Suppressor macrophage treated with lipopolysaccharide for 1 hour (primary cell): ENCODE results near the gene CENPW.

Source experiments
- DNase-seq, 3 donors: peaks; one replicate each; pipeline ENCODE4 v3.0.0-alpha.2; 2020 to 2022

The CENPW gene

DNA sequence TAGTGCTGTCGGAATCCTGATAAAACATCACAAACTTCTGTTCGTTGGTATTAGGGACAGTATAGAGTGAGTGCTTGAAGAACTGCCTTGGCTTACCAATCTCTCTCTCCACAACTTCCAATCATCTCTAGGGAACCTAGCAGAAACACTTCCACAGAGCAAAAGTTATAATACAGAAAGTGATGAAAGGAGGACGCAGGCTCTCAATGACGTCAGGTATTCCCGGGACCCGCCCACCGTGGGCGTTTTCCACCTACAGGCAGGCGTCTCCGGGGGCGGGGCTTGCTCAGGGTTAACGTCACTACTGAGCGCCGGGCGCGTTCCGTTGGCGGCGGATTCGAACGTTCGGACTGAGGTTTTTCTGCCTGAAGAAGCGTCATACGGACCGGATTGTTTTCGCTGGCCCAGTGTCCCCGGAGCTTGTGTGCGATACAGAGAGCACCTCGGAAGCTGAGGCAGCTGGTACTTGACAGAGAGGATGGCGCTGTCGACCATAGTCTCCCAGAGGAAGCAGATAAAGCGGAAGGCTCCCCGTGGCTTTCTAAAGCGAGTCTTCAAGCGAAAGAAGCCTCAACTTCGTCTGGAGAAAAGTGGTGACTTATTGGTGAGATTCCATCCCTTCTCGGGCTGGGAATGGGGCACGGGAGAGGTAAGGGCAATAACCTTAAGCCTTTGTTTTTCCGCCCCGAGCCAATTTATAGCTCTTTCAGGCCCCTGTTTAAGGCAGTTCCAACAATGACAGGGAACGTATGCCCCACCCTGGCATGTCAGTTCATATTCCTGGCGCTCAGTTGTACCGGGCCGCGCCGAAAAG lies at the start of gene CENPW:
Gene CENPW, plus strand, starts transcription at position 320 of the 814 bp plus-strand sequence. Its CDS starts 159 bp downstream, at position 479.
- DNase-seq, result peak; percentile 89 to 99 (median 97)

DNA sequence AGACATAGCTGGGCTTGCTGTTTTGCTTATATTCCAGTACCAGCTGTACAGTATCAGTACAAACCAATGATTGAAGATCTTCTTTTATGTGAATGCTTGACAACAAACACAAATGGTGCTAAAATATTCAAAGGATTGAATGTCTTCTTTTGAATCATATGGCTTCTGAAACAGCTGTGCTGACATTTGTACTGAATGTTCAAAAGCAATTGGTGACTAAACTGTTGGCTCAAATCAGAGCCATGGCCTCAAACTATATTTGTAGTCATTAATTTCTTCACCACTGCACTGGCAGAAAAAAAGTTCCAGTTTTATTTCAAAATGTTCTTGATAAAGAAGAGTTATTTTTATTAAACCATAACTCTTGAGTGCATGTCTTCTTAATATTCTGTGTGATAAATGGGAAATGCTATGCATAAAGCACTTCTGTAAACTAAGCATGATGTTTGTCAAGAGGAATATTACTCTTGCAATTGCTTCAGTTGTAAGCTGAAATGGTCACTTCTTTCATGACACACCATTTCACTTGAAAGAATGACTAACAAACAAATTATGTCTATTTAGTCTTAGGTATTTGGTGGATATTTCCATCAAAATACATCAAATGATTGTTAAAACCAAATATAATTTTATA lies 45.9 kb upstream of the CENPW start:
- no peak for DNase-seq

DNA sequence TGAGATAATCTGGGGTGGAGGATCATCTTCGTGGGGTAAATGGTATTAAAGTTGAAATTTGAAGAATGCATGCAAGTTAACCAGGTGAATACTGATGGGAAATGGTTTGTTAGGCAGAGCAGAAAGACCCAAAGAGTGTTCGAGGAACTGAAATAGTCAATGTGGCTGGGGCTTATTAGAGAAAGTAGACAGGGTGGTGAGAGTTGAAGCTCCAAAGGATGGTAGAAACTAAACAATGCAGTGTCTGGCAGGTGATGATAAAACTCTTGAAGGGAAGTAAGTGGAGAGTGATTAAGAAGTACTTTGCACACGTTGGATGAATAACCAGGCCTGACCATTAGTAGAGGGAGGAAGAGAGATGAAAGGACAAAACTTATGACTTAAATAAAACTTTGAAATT lies 39.8 kb upstream of the CENPW start:
- DNase-seq, result no peak

DNA sequence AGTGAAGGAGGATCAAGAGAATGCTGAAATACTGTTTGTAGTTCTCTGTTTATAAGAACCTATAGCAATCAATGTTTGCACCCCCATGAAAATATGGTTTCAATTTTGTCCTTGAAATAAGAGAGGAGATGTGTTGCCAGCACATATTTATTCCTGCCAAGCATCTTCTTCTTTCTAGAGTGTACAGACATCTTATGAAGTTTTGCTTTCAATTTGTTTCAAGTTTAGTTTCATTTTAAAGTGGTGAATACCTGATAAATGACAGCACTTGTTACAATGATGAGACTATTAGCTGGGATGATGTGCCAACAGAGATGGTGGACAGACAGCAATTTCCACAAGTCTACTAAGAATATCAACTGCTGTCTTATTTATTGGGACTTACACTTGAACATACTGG lies 39.2 kb upstream of the CENPW start:
- no peak for DNase-seq

DNA sequence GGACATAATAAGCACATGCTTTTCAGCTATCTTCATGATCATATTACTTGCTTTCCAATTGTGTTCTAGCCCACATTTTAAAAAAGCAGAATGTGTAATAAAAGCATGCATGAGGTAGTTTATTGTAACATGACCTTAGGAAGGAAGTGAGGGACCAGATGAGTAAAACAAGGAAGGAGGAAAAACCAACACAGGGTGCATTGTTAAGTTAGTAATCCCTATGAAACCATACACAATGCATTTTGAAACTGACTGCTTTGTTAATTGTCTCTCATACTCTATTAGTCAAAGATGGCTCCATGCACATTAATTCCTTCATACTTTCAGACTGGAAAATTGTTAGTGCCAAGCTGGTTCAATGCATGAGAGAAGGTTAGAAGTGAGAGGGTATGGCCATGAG lies 37.7 kb upstream of the CENPW start:
- DNase-seq, result no peak

DNA sequence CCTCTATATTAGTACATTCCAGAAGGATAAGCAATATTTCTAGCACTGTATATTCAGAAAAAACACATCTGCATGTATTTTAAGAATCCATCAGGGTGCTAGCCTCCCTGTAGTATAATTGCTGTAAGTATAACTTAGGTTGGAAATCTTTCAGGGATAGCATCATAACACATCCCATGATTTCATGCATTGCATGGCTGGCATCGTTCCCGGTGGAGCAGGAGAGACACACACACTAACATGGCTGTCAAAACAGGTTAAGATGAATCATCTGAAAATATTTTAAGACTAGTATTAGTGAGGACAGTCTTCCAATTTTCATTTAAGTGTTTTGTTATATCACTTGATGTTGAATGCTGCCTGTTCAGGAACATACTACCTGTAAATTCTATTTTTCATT lies 32.1 kb upstream of the CENPW start:
- DNase-seq, result no peak

DNA sequence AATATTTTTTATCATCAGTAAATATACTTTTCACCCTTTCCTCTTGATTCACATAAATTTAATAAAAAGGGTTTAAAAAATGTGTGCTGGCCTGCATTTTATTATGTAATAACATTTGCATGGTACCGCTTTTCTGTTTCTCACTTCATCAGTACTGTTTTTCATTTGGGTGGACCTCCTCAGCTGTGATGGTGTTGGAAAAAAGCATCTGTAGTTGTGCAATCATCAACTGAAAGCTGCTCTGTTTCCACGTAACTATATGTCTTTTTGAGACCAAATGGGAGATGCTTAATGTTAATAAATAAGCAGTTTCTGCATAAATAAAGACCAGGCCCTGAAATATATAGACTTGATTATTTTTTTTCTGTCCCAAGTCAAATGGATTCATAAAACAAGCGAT lies 31.6 kb upstream of the CENPW start:
- no peak for DNase-seq

DNA sequence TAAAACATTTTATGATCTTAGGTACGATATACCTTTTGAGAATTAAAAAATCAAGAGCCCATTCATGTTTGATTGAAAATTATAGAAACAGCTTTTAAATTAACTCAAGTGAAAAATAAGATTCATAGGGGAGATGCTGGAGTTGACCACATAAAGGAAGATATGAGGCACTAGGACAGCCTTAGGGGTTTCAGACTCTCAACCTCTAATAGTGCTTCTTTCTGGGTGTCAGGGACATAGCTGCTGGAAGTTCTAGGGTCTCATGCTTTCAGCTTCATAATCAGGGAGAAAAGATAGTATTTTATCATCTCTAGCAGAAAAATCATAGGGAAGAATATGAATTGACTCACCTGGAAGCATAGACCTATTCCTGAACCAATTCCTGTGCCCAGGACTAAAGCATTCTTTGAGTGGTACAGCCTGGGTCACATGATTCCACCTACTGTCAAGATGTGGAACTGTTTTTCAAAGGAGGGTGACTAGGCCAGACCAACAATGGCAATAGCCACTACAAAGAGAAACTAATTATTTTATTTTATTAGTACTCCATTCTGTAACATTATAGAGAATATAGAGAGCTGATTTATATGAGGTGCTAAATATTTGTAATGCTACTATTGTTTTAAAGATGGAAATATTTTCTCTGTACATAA lies 27.8 kb upstream of the CENPW start:
- DNase-seq, result peak in 2 of 3 donors; percentile 4 to 13

DNA sequence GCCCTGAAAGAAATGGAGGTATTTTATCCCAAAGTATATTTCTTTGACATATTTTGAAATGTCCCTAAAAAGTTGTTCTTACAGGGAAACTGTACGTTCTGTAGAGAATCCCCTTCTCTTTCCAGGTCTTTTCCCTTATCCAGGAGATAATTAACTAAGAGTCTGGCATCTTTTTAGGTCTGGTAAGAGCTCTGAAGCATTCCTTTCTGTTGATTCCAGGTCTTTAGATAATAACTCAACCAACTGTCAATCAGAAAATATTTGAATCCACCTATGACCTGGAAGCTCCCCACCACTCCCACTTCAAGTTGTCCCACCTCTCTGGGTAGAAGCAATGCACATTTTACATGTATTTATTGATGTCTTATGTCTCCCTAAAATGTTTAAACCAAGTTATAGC lies 26.0 kb upstream of the CENPW start:
- no peak for DNase-seq

DNA sequence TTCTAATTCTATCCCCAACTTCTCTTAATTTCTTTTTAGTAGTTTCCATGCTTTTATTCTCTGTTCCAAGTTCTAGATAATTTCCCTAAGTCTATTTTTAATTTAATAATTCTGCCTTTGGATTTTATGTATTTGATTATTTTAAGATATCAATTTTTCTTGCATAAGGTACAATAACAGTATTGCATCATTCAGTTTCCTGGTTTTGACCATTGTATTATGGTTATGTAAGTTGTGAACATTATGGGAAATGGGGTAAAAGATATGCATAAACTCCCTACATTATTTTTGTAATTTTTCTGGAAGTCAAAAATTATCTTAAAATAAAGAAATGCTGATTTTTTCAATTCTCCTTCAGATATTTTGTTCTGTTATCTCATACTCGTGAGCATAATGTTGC lies 21.1 kb upstream of the CENPW start:
- DNase-seq, result no peak

DNA sequence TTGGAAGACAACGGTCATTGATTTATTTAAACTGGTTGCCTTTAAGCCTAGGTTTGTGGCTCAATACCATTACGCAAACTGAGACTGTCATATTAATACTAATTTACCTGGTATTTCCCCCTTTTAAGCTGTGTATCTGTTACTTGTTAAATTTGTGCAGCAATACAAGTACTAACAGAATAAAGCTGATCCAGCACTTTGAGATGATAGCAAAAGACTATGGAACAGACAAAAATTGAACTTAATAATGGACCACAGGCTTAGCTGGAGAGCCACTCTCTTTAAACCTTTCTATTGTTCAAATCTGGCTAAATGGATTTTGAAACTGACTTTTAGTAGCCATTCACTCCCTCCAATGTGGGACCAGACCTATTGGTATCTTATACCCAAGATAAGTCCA lies 6.2 kb upstream of the CENPW start:
- DNase-seq, result no peak

DNA sequence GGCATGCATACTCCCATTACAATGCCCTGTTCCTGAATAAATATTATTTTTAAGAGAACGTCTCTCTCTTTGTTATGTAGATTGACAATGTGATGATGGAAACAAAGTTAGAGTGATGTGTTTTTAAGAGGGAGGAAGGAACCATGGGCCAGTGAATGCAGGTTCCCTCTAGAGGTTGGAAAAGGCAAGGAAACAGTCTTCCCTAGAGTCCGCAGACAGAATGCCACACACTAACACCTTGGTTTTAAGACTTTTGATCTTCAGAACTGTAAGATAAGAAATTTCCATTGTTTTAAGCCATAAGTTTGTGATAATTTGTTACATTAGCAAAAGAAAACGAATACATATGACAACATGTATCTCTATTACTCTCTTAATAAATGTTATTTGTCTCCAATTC lies 4.7 kb upstream of the CENPW start:
- no peak for DNase-seq

DNA sequence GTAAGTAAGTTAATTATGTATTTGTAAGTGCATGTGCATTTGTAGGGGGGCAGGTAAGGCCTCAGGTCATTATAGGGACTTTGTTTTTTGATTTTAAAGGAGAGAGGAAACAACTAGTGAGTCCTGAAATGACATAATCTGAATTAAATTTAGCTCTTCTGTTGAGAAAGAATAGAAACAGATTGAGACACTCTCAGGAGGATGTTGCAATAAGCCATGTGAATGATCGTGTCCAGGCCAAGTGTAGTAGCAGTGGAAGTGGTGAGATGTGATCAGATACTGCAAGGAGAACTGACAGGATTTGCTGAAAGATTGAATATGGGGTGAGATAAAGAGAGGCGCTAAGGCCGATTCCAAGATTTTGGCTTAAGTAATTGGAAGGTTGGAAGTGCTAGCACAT lies 2.6 kb upstream of the CENPW start:
- peak; percentile 85 to 95 (median 93) for DNase-seq

DNA sequence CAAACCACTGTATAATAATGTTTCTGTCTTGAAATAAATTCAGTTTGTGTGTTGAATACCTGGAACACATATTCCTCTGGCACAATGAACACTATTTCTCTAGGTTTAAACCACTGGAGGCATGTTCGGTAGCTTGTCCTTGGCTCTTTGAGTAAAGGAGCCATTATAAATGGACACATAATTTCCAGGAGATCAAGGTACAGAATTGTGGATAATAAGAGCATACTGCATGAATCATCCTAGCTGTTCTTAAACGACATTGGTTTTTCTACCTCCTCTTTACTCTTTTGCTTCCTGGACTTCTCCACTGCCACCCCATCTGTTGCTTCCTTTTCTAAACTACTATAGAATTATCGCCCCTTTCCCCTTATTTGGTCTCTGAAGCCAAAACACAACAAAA lies 1.2 kb downstream of the CENPW start:
- DNase-seq, result no peak

DNA sequence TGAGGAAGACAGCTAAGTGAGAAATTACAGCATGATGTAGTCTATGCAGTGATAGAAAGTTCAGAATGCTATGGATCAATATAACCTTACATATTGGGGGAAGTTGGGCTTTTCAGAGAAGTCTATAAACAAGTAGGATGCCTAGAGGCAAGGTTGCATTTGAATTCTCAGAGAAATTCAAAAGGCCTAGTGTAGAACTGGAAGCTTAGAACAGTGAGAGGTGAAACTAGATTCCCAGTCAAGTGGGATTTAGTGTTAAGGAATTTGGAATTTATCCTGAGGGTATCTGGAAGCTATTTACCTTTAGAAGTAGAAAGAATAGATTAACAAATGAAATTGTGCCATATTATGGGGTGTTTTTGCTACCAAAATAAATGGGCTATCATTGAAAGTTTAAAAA lies 4.3 kb downstream of the CENPW start:
- no peak for DNase-seq

DNA sequence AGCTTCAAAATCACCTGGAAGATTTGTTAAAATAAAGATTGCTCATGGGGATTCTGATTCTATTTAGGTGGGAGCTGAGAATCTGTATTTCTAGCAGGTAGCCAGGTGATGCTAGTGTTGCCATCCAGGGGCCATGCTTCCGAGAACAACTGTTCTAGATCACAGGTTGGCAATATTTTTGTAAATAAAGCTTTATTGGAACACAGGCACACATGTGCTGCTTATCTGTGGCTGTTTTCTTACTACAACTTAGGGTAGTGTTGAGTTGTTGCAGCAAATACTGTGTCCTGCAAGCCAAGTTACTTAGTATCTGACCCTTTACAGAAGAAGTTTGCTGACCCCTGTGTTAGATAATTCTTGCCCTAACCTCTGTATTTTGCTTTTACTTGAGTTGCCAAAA lies 12.0 kb downstream of the CENPW start:
- no peak for DNase-seq

DNA sequence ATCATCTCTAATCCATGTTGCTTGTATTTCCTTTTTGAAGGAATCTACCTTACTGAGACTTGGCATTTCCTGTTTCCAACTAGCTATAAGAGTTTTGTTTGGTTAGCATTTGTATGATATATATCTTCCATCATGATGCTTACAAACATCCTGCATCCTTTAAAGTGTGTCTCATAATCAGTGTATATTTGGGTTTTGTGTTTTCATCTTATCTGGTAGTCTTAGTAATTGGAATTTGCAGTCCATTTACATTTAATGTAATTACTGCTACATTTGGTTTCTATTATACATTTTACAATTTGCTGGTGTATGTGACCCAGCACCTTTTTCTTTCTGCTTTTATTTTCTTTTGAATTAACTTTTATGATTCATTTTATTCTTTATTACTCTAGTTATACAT lies 12.6 kb downstream of the CENPW start:
- no peak for DNase-seq

DNA sequence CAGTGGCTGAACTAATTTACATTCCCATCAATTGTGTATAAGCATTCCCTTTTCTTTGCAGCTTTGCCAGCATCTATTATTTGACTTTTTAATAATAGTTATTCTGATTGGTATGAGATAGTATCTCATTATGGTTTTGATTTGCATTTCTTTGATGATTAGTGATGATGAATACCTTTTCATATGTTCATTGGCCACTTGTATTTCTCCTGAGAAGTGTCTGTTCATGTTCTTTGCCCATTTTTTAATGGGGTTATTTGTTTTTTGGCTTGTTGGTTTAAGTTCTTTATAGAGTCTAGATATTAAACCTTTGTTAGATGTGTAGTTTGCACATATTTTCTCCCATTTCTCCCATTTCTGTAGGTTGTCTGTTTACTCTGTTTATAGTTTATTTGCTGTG lies 16.6 kb downstream of the CENPW start:
- no peak for DNase-seq

DNA sequence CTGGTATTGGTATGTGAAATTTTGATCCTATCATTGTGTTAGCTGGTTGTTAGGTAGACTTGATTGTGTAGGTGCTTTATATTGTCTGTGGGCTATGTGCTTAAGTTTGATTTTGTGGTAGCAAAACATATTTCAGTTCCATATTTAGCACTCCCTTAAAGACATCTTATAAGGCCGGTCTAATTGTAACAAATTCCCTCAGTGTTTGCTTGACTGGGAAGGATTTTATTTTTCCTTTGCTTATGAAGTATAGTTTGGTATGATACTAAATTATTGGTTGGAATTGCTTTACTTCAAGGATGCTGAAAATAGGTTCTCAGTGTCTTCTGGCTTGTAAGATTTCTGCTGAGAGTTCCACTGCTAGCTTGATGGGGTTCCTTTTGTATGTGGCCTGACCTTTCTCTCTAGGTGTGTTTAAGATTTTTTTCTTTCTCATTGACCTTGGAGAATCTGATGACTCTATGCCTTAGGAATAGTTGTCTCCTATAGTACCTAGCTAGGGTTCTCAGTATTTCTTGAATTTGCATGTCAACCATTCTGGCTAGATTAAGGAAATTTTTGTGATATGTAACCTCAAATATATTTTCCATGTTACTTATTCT lies 20.1 kb downstream of the CENPW start:
- no peak for DNase-seq

DNA sequence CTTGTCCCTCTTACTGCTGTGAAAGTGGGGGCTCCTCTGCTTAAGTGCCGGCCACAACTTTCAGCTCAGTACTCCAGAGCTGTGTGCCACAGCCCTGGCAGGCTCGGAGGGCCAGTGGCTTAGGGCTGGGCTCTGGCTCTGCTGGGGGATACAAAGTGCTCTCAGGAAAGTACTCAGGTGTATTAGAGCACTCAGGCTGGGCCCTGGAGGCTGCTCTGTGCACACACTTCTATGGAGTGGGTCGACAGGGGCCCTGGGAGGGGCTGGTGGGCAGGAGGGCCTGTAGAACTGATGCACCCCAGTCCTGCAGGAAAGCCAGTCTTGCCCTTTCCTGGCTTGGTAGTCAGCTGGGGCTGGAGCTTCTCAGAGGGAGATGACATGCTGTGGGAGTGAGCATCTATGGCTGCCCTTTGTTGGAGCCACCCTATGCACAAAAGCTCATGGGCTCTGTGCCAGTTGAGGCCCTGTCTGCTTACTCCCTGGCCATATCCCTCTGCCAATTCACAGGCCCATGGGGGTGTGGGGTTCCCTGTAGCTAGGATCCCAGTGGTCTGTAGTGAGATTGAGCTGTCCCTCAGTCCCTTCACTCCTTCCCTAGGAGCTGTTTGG lies 22.0 kb downstream of the CENPW start:
- no peak for DNase-seq

DNA sequence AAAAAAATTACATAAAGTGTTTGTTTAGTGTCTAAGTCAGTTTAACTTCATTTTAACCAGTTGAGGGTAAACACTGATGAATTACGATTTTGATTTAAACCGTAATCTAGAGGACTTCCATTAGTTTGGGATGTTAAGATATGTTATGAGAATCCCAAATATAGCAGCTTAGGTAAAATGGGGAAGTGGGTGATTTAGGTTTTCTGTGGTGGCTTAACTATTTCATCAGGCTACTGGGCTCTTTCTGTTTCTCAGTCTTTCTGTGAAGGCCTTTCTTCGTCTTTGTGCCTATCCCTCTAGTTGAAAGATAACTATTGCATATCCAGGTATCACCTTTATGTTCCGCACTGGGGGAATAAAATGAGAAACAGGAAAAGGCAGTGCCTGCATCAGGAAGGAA lies 27.9 kb downstream of the CENPW start:
- DNase-seq, result peak in 1 of 3 donors; percentile 1

DNA sequence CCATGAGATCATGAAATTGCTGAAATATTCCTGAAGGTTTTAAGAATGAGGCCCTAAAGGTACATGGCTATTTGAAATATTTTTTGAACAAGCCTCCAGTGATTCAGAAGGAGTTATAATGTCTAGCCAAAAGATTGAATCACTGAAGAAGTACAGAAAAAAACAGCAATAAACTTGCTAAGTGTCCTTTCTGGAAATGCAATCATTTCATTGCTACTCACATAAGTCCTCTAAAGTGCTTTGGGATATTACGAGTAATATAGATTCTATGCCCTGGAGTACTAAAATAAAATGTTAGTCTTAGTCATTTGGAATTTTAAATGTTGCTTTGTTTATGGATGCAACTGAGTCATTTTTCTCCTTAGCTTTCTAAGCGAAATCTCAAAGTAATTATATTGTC lies 32.7 kb downstream of the CENPW start:
- no peak for DNase-seq

DNA sequence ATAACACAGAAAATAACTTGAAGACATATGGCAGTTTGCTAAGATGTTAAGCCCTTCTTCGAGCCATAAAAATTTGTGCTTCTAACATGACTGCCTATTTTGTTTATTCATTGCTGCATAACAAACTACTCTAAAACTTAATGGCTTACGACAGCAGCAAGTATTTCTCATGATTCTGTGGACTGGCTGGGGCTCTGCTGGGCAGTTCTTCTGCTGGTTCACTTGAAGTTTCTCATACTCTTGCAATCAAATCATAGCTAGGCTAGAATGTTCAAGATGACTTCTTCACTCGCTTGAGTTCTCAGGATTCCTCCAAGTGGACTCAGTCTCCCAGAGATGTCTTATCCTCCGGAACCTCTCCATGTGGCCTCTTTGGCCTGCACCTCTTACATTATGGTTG lies 33.4 kb downstream of the CENPW start:
- no peak for DNase-seq
